Neural progenitor cell (in vitro differentiated cells): ENCODE results near the gene BTBD6. TPM values are rescaled to one million over a fixed set of nuclear protein-coding genes. Genes with fewer than 3 reads are reported as not detected.
"Not testable (repeated sequence)": the region's sequence is repeated elsewhere in the genome, so short reads cannot be mapped to it uniquely, and the experiment has no call there.

Experiments used
- DNase-seq: peaks from one replicate; pipeline ENCODE4 v3.0.0-alpha.2; 2016; ENCODE audit warnings: low spot score
- H2AFZ ChIP-seq: fragments of 200-600 bp; sonication (generic); replicated peaks from 2 replicates; pipeline ENCODE4 v1.6.1; 2016; ENCODE audit warnings: antibody characterized with exemption
- H3F3A ChIP-seq: fragments of 200-600 bp; sonication (generic); 2 replicates; pipeline ENCODE4 v1.6.1; 2016; ENCODE audit warnings: antibody characterized with exemption, low read depth
- H3K27ac ChIP-seq: fragments of 200-600 bp; sonication (generic); 2 replicates; pipeline ENCODE4 v1.5.1; 2016; ENCODE audit warnings: mild to moderate bottlenecking
- H3K27me3 ChIP-seq: fragments of 200-600 bp; sonication (generic); 2 replicates; pipeline ENCODE4 v1.6.1; 2016; ENCODE audit warnings: mild to moderate bottlenecking, moderate library complexity
- H3K36me3 ChIP-seq: fragments of 200-600 bp; sonication (generic); 2 replicates; pipeline ENCODE4 v1.5.1; 2016
- H3K4me1 ChIP-seq: fragments of 200-600 bp; sonication (generic); 2 replicates; pipeline ENCODE4 v1.6.1; 2016; ENCODE audit warnings: mixed run types
- H3K4me2 ChIP-seq: fragments of 200-600 bp; sonication (generic); 2 replicates; pipeline ENCODE4 v1.6.1; 2016
- H3K4me3 ChIP-seq: fragments of 200-600 bp; sonication (generic); 2 replicates; pipeline ENCODE4 v1.5.1; 2016
- H3K79me2 ChIP-seq: fragments of 200-600 bp; sonication (generic); 2 replicates; pipeline ENCODE4 v1.6.1; 2016; ENCODE audit warnings: low read depth
- H3K9ac ChIP-seq: fragments of 200-600 bp; sonication (generic); 2 replicates; pipeline ENCODE4 v1.6.1; 2016
- H3K9me3 ChIP-seq: fragments of 200-600 bp; sonication (generic); 2 replicates; pipeline ENCODE4 v1.5.1; 2016; ENCODE audit warnings: low read depth
- H4K20me1 ChIP-seq: fragments of 200-600 bp; sonication (generic); 2 replicates; pipeline ENCODE4 v1.6.1; 2016; ENCODE audit warnings: low read depth
- H3K27ac Mint-ChIP-seq: 3 replicates; pipeline ENCODE4 v1.8.0; 2021; ENCODE audit warnings: mixed read lengths
- H3K27me3 Mint-ChIP-seq: 2 replicates; pipeline ENCODE4 v1.8.0; 2022; ENCODE audit warnings: low read depth, mild to moderate bottlenecking, inconsistent platforms, moderate library complexity, mixed read lengths; ENCODE audit not compliant: insufficient read depth
- H3K36me3 Mint-ChIP-seq: 3 replicates; pipeline ENCODE4 v1.8.0; 2021; ENCODE audit warnings: mixed read lengths
- H3K4me1 Mint-ChIP-seq: 3 replicates; pipeline ENCODE4 v1.8.0; 2021; ENCODE audit warnings: mixed read lengths
- H3K4me3 Mint-ChIP-seq: 3 replicates; pipeline ENCODE4 v1.8.0; 2021; ENCODE audit warnings: mild to moderate bottlenecking, moderate library complexity, mixed read lengths
- H3K9me3 Mint-ChIP-seq: 3 replicates; pipeline ENCODE4 v1.8.0; 2020; ENCODE audit warnings: mixed read lengths
- CTCF ChIP-seq: fragments of 200-600 bp; sonication (generic); IDR thresholded peaks from 2 replicates; pipeline ENCODE4 v1.5.1; 2017; ENCODE audit warnings: antibody characterized with exemption, mild to moderate bottlenecking
- EZH2 ChIP-seq: fragments of 200-600 bp; sonication (generic); IDR thresholded peaks from 2 replicates; pipeline ENCODE4 v1.6.1; 2017; ENCODE audit warnings: antibody characterized with exemption, mild to moderate bottlenecking, moderate library complexity
- EZH2phosphoT487 ChIP-seq: fragments of 200-600 bp; sonication (generic); IDR thresholded peaks from 2 replicates; pipeline ENCODE4 v1.6.1; 2017; ENCODE audit warnings: antibody characterized with exemption
- total RNA-seq: library from RNA; depleted of rRNA; stranded (reverse); fragments of >200 nt; gene quantifications from 2 replicates; pipeline ENCODE4 v1.2.3, GENCODE V29; 2015; ENCODE audit warnings: low replicate concordance

BTBD6 gene
- total RNA-seq, 1 donor from 2014 or later, result 9.0 TPM

- H3K4me1 ChIP-seq, result peaks cover 6% of the 10 kb centered on the region
- H2AFZ ChIP-seq, result no peak overlapping the region
- peaks cover 35% of the 10 kb centered on the region for H3K79me2 ChIP-seq
- H3K4me3 ChIP-seq, result no peak overlapping the region
- H3K4me2 ChIP-seq, result no peak overlapping the region
- H3K36me3 Mint-ChIP-seq, result no peaks in the 10 kb centered on the region
- H3K36me3 ChIP-seq, result no peaks in the 10 kb centered on the region
- peaks cover 18% of the 10 kb centered on the region for H3K4me1 Mint-ChIP-seq
- H3K9me3 Mint-ChIP-seq, result no peaks in the 10 kb centered on the region
- H3K27me3 Mint-ChIP-seq, result peaks cover 3% of the 10 kb centered on the region
- no peak overlapping the region for H3K4me3 Mint-ChIP-seq
- peaks cover 53% of the 10 kb centered on the region for H4K20me1 ChIP-seq
- no peak overlapping the region for H3K9ac ChIP-seq
- no peak overlapping the region for H3K27ac Mint-ChIP-seq
- DNase-seq, result no peak
- no peak overlapping the region for H3K27ac ChIP-seq
- TF ChIP-seq EZH2phosphoT487, result no peak
- no peak for TF ChIP-seq CTCF
- no peak for TF ChIP-seq EZH2
- H3K9me3 ChIP-seq, result no peaks in the 10 kb centered on the region
- H3K27me3 ChIP-seq, result no peaks in the 10 kb centered on the region
- no peaks in the 10 kb centered on the region for H3F3A ChIP-seq
Observed at GRCh38 chr14:105286759-105287144, 38.4 kb downstream of the BTBD6 start.

GRCh38 chr14:105287249-105288102 is 39.1 kb downstream of the BTBD6 start:
- Histone ChIP-seq H3K9ac (peak overlapping the region; percentile 6), H3K4me2 (no peak overlapping the region), H3K9me3 (no peaks in the 10 kb centered on the region), H3K4me1 (peaks cover 6% of the 10 kb centered on the region), H3K4me3 (no peak overlapping the region), H3K27me3 (no peaks in the 10 kb centered on the region), H4K20me1 (peaks cover 54% of the 10 kb centered on the region), H3K79me2 (peaks cover 42% of the 10 kb centered on the region), H3F3A (no peaks in the 10 kb centered on the region), H2AFZ (no peak overlapping the region), H3K27ac (no peak overlapping the region), H3K36me3 (no peaks in the 10 kb centered on the region)
- H3K27me3 Mint-ChIP-seq, result peaks cover 3% of the 10 kb centered on the region
- H3K27ac Mint-ChIP-seq, result no peak overlapping the region
- no peaks in the 10 kb centered on the region for H3K9me3 Mint-ChIP-seq
- no peak for TF ChIP-seq CTCF
- TF ChIP-seq EZH2, result no peak
- TF ChIP-seq EZH2phosphoT487, result no peak
- DNase-seq, result peak; percentile 31
- H3K4me1 Mint-ChIP-seq, result peaks cover 12% of the 10 kb centered on the region
- H3K4me3 Mint-ChIP-seq, result no peak overlapping the region
- H3K36me3 Mint-ChIP-seq, result no peaks in the 10 kb centered on the region

- not testable (repeated sequence) for H3K9me3 Mint-ChIP-seq, H3K36me3 ChIP-seq, H3K27me3 ChIP-seq, H3K36me3 Mint-ChIP-seq, H2AFZ ChIP-seq, H3K4me3 Mint-ChIP-seq, H3K4me3 ChIP-seq, H3F3A ChIP-seq, DNase-seq, H3K27ac Mint-ChIP-seq, H3K4me1 ChIP-seq, H3K4me1 Mint-ChIP-seq, H3K9me3 ChIP-seq, H3K27ac ChIP-seq, H3K27me3 Mint-ChIP-seq, H3K4me2 ChIP-seq, H3K9ac ChIP-seq
- H3K79me2 ChIP-seq, result peaks cover 48% of the 10 kb centered on the region
- peaks cover 57% of the 10 kb centered on the region for H4K20me1 ChIP-seq
Observed at GRCh38 chr14:105288936-105289335, 40.6 kb downstream of the BTBD6 start.
